ENCODE results near the gene LRRC36. TPM values are rescaled to one million over a fixed set of nuclear protein-coding genes. Genes with fewer than 3 reads are reported as not detected.

Gene LRRC36
- total and polyA plus RNA-seq, 2 of the 13 experiments (the other 11 are each of a cell fraction or from before 2014, with no cell fraction given), result 0.12 to 0.15 TPM

DNA sequence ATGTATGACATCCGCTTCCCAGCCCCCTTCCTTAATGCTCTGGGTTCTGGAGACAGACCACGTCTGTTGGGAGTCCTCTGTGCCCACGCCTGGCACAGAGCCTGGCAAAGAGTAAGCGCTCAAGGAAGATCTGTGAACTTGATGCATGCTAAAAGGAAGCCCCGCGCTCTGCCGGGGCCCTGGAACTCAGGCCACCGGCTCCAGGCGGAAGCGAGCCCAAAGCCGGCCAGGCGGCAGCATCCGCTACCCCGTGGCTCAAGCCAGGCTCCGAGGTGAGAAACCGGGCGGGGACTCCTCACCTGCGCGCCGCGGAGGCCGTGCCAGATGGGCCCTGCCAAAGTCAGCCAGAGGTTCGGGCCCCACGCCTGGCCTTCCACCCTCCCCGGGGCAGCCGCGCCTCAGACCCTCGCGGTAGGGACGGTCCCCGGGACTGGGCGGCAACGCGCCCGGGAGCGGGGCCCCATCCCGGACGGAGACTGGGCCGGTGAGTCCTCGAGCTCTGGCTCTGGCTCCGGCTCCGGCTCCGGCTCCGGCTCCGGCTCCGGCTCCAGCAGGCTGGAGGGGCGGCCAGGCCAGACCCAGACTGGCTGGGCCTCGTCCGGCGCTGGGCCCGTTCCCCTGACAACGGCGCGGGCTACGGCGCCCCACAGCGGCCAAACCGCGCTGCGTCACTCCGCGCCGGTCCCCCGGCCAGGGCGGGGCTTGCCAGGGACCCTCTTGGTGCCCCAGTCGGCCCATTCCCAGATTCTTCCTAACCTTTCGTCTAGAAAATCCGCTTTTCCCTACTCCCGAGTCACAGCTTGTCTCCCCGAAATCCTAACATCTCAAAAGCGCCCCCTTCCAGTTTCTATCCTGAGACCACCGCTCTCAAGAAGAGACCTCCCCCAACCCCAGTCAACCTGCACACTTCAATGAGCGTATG, 89.5 kb downstream of the LRRC36 start, which contains the start of gene ZDHHC1 (continued):
- TF ChIP-seq, protein P1, sequence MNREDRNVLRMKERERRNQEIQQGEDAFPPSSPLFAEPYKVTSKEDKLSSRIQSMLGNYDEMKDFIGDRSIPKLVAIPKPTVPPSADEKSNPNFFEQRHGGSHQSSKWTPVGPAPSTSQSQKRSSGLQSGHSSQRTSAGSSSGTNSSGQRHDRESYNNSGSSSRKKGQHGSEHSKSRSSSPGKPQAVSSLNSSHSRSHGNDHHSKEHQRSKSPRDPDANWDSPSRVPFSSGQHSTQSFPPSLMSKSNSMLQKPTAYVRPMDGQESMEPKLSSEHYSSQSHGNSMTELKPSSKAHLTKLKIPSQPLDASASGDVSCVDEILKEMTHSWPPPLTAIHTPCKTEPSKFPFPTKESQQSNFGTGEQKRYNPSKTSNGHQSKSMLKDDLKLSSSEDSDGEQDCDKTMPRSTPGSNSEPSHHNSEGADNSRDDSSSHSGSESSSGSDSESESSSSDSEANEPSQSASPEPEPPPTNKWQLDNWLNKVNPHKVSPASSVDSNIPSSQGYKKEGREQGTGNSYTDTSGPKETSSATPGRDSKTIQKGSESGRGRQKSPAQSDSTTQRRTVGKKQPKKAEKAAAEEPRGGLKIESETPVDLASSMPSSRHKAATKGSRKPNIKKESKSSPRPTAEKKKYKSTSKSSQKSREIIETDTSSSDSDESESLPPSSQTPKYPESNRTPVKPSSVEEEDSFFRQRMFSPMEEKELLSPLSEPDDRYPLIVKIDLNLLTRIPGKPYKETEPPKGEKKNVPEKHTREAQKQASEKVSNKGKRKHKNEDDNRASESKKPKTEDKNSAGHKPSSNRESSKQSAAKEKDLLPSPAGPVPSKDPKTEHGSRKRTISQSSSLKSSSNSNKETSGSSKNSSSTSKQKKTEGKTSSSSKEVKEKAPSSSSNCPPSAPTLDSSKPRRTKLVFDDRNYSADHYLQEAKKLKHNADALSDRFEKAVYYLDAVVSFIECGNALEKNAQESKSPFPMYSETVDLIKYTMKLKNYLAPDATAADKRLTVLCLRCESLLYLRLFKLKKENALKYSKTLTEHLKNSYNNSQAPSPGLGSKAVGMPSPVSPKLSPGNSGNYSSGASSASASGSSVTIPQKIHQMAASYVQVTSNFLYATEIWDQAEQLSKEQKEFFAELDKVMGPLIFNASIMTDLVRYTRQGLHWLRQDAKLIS (CRISPR knock-in tag; IDR thresholded peaks at IDR 0.05), result no peak
- TF ChIP-seq ZNF138 (CRISPR knock-in tag; IDR thresholded peaks at IDR 0.05; ENCODE audit: low read depth) (0 out of 2 replicates have a peak, but pooled peaks have one; percentile 32), KDM5B (CRISPR knock-in tag; IDR thresholded peaks at IDR 0.05; ENCODE audit: borderline replicate concordance) (peak; percentile 96), MAF1 (CRISPR knock-in tag; IDR thresholded peaks at IDR 0.05; ENCODE audit: borderline replicate concordance) (no peak), MIER3 (CRISPR knock-in tag; IDR thresholded peaks at IDR 0.05; ENCODE audit: borderline replicate concordance) (no peak), ZNF143 (CRISPR knock-in tag; IDR thresholded peaks at IDR 0.05) (no peak), GLMP (CRISPR knock-in tag; IDR thresholded peaks at IDR 0.05; ENCODE audit: borderline replicate concordance) (no peak), SETDB1 (CRISPR knock-in tag; IDR thresholded peaks at IDR 0.05; ENCODE audit: borderline replicate concordance) (no peak), ZNF75D (CRISPR knock-in tag; IDR thresholded peaks at IDR 0.05; ENCODE audit: borderline replicate concordance) (no peak), ZNF891 (CRISPR knock-in tag; IDR thresholded peaks at IDR 0.05) (0 out of 2 replicates have a peak, but pooled peaks have one; percentile 20), IRX3 (CRISPR knock-in tag; IDR thresholded peaks at IDR 0.05; ENCODE audit: borderline replicate concordance, low read depth) (0 out of 2 replicates have a peak, but pooled peaks have one; percentile 28), GFI1 (CRISPR knock-in tag; IDR thresholded peaks at IDR 0.05; ENCODE audit: borderline replicate concordance) (no peak), NPAS2 (CRISPR knock-in tag; IDR thresholded peaks at IDR 0.05; ENCODE audit: borderline replicate concordance) (no peak), DBP (CRISPR knock-in tag; IDR thresholded peaks at IDR 0.05; ENCODE audit: not compliant biosample characterization) (peak; percentile 84), ZNF691 (CRISPR knock-in tag; IDR thresholded peaks at IDR 0.05; ENCODE audit: borderline replicate concordance, low read depth) (0 out of 2 replicates have a peak, but pooled peaks have one; percentile 18), ZBTB21 (CRISPR knock-in tag; IDR thresholded peaks at IDR 0.05) (no peak)
- TF ChIP-seq, protein P2, sequence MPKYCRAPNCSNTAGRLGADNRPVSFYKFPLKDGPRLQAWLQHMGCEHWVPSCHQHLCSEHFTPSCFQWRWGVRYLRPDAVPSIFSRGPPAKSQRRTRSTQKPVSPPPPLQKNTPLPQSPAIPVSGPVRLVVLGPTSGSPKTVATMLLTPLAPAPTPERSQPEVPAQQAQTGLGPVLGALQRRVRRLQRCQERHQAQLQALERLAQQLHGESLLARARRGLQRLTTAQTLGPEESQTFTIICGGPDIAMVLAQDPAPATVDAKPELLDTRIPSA (CRISPR knock-in tag; IDR thresholded peaks at IDR 0.05; ENCODE audit: borderline replicate concordance), result peak; percentile 81; the same call in 1 of the 2 replicates
- TF ChIP-seq, protein P3, sequence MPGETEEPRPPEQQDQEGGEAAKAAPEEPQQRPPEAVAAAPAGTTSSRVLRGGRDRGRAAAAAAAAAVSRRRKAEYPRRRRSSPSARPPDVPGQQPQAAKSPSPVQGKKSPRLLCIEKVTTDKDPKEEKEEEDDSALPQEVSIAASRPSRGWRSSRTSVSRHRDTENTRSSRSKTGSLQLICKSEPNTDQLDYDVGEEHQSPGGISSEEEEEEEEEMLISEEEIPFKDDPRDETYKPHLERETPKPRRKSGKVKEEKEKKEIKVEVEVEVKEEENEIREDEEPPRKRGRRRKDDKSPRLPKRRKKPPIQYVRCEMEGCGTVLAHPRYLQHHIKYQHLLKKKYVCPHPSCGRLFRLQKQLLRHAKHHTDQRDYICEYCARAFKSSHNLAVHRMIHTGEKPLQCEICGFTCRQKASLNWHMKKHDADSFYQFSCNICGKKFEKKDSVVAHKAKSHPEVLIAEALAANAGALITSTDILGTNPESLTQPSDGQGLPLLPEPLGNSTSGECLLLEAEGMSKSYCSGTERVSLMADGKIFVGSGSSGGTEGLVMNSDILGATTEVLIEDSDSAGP (CRISPR knock-in tag; IDR thresholded peaks at IDR 0.05; ENCODE audit: borderline replicate concordance), result peak; percentile 75; the same call in 1 of the 2 replicates
